CD4-positive, alpha-beta T cell (primary cell): ENCODE results near the gene KIAA0232. TPM values are rescaled to one million over a fixed set of nuclear protein-coding genes. Genes with fewer than 3 reads are reported as not detected.

Source experiments
- ATAC-seq: fragments of 200-7000 bp; cut with Tn5 transposase; one replicate; pipeline ENCODE4 v1.10.0; 2022; ENCODE audit warnings: mild to moderate bottlenecking; ENCODE audit not compliant: poor library complexity
- CTCF ChIA-PET: fragments of 350-600 bp; sonication (Branson Sonifier 250); formaldehyde crosslinking; loops from one replicate; lab custom pipeline; 2021; ENCODE audit warnings: antibody characterized with exemption, inconsistent platforms; lab: Charles Lee
- POLR2A ChIA-PET: fragments of 350-600 bp; sonication (Branson Sonifier 250); formaldehyde crosslinking; loops from one replicate; lab custom pipeline; 2021; ENCODE audit warnings: antibody characterized with exemption, inconsistent platforms; lab: Charles Lee
- DNase-seq, 14 experiments: peaks; one replicate each; pipeline ENCODE4 v3.0.0-alpha.2; 2013 to 2020; ENCODE audit warnings: mixed read lengths in 2 of 14
- H3K27ac ChIP-seq, 2 donors: one replicate each; pipeline versions ENCODE4 v1.5.1 to v1.7.0; 2013; ENCODE audit warnings: low read length in 2 of 2, low read depth in 1 of 2, mild to moderate bottlenecking in 1 of 2
- H3K27me3 ChIP-seq, 2 experiments: 1 replicate in 1 of 2; 2 replicates in 1 of 2; pipeline versions ENCODE4 v1.6.1 to v1.7.0; 2013; ENCODE audit warnings: low read length in 2 of 2, control low read depth in 1 of 2, mild to moderate bottlenecking in 1 of 2, moderate library complexity in 1 of 2; ENCODE audit not compliant: insufficient read depth in 2 of 2, control insufficient read depth in 1 of 2
- H3K36me3 ChIP-seq: one replicate; pipeline ENCODE4 v1.6.1; 2013; ENCODE audit warnings: low read length, control low read depth; ENCODE audit not compliant: insufficient read depth
- H3K4me1 ChIP-seq: one replicate; pipeline ENCODE4 v1.6.1; 2013; ENCODE audit warnings: low read length, control low read depth; ENCODE audit not compliant: insufficient read depth
- H3K4me3 ChIP-seq: one replicate; pipeline ENCODE4 v1.5.1; 2013; ENCODE audit warnings: mild to moderate bottlenecking, low read length, moderate library complexity
- H3K9me3 ChIP-seq, 2 experiments: 1 replicate in 1 of 2; 2 replicates in 1 of 2; pipeline versions ENCODE4 v1.6.1 to v1.7.0; 2013; ENCODE audit warnings: low read length in 2 of 2, mild to moderate bottlenecking in 2 of 2, control low read depth in 1 of 2, moderate library complexity in 1 of 2; ENCODE audit not compliant: control insufficient read depth in 1 of 2, insufficient read depth in 1 of 2
- H3K27ac Mint-ChIP-seq: one replicate; pipeline ENCODE4 v1.8.0; 2020; ENCODE audit warnings: mixed read lengths
- H3K27me3 Mint-ChIP-seq: one replicate; pipeline ENCODE4 v1.8.0; 2021; ENCODE audit warnings: mixed read lengths
- H3K36me3 Mint-ChIP-seq: one replicate; pipeline ENCODE4 v1.8.0; 2021; ENCODE audit warnings: low read depth, mixed read lengths
- H3K4me1 Mint-ChIP-seq: one replicate; pipeline ENCODE4 v1.8.0; 2021; ENCODE audit warnings: low read depth, mixed read lengths
- H3K4me3 Mint-ChIP-seq: one replicate; pipeline ENCODE4 v1.8.0; 2020; ENCODE audit warnings: mild to moderate bottlenecking, mixed read lengths
- H3K9me3 Mint-ChIP-seq: one replicate; pipeline ENCODE4 v1.8.0; 2020; ENCODE audit warnings: mixed read lengths
- CTCF ChIP-seq: fragments of 200-600 bp; IDR thresholded peaks from one replicate; pipeline ENCODE4 v1.8.0; 2022; ENCODE audit warnings: antibody characterized with exemption, mild to moderate bottlenecking
- intact Hi-C, 2 experiments: fragments of 100-400 bp; cut with DNase I in 1 of 2; cut with micrococcal nuclease in 1 of 2; formaldehyde crosslinking; loops; one replicate each; pipeline versions ENCODE4 v1.15.1 to v1.9.0; 2023 to 2025; cut with DNase I, micrococcal nuclease
- total RNA-seq, 174 experiments: library from RNA in 2 of 174; stranded (reverse) in 2 of 174; gene quantifications; one replicate each; pipeline ENCODE4 v1.2.3 and lab custom pipeline; 2021 to 2026

The KIAA0232 gene
- total RNA-seq, 2 experiments from 2014 or later: 15.3 to 17.8 TPM

GRCh38 chr4:6776920-6777635, 5.4 kb upstream of the KIAA0232 start:
- peak overlapping the region; percentile 46 for H3K4me3 Mint-ChIP-seq
- Histone ChIP-seq H3K9me3 (no peaks in the 10 kb centered on the region), H3K27ac (no peak overlapping the region), H3K4me3 (no peak overlapping the region), H3K27me3 (no peaks in the 10 kb centered on the region), H3K4me1 (peaks cover 50% of the 10 kb centered on the region), H3K36me3 (no peaks in the 10 kb centered on the region)
- TF ChIP-seq CTCF: no peak
- peak in 2 of 14 experiments; percentile 17 to 38 for DNase-seq
- H3K36me3 Mint-ChIP-seq: no peaks in the 10 kb centered on the region
- peak overlapping the region; percentile 66 for H3K27ac Mint-ChIP-seq
- no peaks in the 10 kb centered on the region for H3K27me3 Mint-ChIP-seq
- ATAC-seq: no peak
- H3K4me1 Mint-ChIP-seq: peaks cover 44% of the 10 kb centered on the region
- intact Hi-C loops: no loop called here
- CTCF ChIA-PET: no interaction called here
- POLR2A ChIA-PET: interaction anchor here (0.6 kb wide), 1 partner anchor 11 kb away, joined by 3 read pairs; no protein-coding TSS in a partner anchor
- no peaks in the 10 kb centered on the region for H3K9me3 Mint-ChIP-seq

- Histone ChIP-seq H3K27me3 (no peaks in the 10 kb centered on the region), H3K9me3 (no peaks in the 10 kb centered on the region), H3K4me3 (no peak overlapping the region), H3K27ac (no peak overlapping the region), H3K4me1 (peaks cover 50% of the 10 kb centered on the region), H3K36me3 (no peaks in the 10 kb centered on the region)
- intact Hi-C loops: no loop called here
- ChIA-PET CTCF (no interaction called here), POLR2A (interaction anchor here (0.6 kb wide), 1 partner anchor 10 kb away, joined by 3 read pairs; no protein-coding TSS in a partner anchor)
- Mint-ChIP-seq H3K4me3 (peak overlapping the region; percentile 40), H3K36me3 (no peaks in the 10 kb centered on the region), H3K27me3 (no peaks in the 10 kb centered on the region), H3K4me1 (peaks cover 44% of the 10 kb centered on the region), H3K9me3 (no peaks in the 10 kb centered on the region), H3K27ac (peak overlapping the region; percentile 66)
- ATAC-seq (no peak), DNase-seq (peak in 4 of 14 experiments; percentile 15 to 33 (median 18))
- no peak for TF ChIP-seq CTCF
Measured at GRCh38 chr4:6777636-6778281, 4.8 kb upstream of the KIAA0232 start.

- no peak for TF ChIP-seq CTCF
- Histone ChIP-seq H3K27me3 (no peaks in the 10 kb centered on the region), H3K27ac (no peak overlapping the region), H3K36me3 (no peaks in the 10 kb centered on the region), H3K9me3 (no peaks in the 10 kb centered on the region), H3K4me3 (no peak overlapping the region), H3K4me1 (peaks cover 50% of the 10 kb centered on the region)
- intact Hi-C loops: no loop called here
- ChIA-PET POLR2A (no interaction called here), CTCF (no interaction called here)
- DNase-seq (no peak), ATAC-seq (no peak)
- no peak overlapping the region for H3K27ac Mint-ChIP-seq
- H3K27me3 Mint-ChIP-seq: no peaks in the 10 kb centered on the region
- peaks cover 44% of the 10 kb centered on the region for H3K4me1 Mint-ChIP-seq
- no peaks in the 10 kb centered on the region for H3K36me3 Mint-ChIP-seq
- H3K9me3 Mint-ChIP-seq: no peaks in the 10 kb centered on the region
- H3K4me3 Mint-ChIP-seq: peak overlapping the region; percentile 2
Measured at GRCh38 chr4:6778435-6778834, 4.1 kb upstream of the KIAA0232 start.
